Activated naive CD4-positive, alpha-beta T cell (primary cell): ENCODE data around the gene GRM1.

ENCODE experiments used
- DNase-seq, 4 experiments: peaks; one replicate each; lab custom pipeline; 2025; lab: John Stamatoyannopoulos, UW

GRM1 gene

GRCh38 chr6:146369866-146370265 is 341.0 kb downstream of the GRM1 start:
- no peak for DNase-seq

- no peak for DNase-seq
Measured at GRCh38 chr6:146381486-146381885, 352.6 kb downstream of the GRM1 start.

DNA sequence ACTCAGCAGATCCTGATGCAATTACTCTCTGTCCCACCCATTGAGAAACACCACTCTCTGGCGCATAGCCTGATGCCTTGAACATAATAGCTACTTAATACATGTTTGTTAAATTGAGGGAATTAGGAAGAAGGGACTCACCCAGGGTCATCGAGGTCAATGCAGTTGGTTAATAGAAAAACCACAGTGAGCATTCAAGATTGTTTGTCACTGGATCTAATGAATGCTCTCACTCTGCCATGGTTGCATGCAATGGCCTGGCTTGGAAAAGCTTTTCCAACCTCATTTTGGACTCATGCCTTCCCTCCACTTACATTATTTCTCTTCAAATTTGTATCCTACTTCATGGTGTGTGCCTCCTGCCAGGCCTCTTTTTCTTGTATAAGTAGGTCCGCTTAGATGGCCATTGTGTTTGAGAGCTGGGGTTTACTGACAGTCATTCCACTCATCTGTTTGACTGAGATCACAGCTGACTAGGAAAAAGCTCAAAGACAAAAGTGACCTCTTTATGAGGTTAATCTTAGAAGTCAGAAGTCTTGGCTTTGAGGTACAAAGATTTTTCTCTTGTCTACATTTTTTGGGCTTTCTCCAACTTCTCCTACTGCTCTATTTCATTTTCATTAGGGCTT is 360.0 kb downstream of the GRM1 start:
- no peak for DNase-seq

GRCh38 chr6:146389740-146390139 is 360.9 kb downstream of the GRM1 start:
- no peak for DNase-seq

DNA sequence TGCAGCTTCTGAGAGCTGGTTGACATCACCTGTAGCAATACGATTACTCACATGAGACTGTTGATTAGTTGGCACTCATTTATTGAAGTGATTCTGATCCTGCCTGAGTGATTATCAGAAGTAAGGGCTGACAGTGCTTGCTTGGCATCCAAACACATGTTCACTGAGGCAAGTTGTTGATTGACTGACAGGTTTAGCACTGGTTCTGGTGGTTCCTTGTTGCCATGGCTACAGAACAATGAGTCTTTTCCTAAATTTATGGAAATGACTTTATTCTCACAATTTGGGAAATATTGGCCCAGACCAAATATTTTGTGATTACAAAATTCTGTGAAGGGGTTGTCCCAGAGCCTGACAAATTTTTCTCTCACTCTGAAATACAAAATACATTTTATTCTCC is 368.8 kb downstream of the GRM1 start:
- DNase-seq = no peak

DNA sequence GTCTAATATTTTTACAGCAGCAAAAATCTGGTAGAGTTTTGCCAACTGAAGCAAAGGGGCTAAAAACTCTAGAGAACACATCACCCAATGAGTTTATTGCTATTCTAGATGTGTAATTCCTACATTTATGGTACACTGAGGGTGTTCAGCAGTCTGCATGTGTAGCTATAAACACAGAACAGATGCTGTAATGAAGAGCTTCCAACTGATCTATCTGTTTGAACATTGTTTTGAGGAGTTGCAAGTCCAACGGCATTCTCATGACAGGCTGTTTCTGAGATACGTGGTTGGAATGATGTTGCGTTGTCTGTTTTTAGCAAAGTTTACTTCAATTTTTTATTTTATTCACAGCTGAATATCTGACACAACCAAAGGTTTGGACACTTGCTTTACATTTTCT is 373.6 kb downstream of the GRM1 start:
- DNase-seq = no peak

GRCh38 chr6:146408583-146408982 is 379.7 kb downstream of the GRM1 start:
- no peak for DNase-seq

DNA sequence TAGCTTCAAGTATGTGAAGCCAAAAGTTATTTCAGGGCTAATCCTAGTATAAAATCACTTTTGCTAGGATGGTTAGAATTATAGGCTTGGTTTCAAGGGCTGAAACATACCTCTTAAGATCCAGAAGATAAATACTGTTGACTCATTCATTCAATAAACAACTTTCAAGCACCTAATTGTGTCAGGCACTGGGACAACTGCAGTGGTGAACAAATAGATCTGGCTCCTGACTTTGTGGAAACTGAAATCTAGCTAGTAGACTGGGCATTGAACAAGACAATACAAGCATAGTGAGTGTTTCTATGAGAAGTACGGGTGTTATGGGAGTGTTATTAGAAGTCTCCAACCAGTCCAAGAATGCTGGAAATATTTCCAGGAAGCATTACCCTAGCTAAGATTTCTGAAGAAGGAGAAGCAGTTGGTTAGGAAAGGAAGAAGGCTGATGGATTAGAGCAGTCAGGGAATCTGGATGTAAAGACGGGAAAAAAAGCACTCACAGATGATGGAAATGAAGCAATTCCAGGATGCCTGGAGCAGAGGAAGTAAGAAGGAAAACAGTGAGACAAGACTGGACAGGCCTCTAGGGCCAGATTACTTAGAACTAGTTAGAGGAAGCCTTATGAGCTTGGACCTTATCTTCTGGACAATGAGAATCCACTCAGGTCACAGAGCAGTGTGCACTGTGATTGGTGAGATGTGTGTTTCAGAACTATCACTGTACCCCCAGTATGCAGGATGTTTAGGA is 382.2 kb downstream of the GRM1 start:
- no peak for DNase-seq

DNA sequence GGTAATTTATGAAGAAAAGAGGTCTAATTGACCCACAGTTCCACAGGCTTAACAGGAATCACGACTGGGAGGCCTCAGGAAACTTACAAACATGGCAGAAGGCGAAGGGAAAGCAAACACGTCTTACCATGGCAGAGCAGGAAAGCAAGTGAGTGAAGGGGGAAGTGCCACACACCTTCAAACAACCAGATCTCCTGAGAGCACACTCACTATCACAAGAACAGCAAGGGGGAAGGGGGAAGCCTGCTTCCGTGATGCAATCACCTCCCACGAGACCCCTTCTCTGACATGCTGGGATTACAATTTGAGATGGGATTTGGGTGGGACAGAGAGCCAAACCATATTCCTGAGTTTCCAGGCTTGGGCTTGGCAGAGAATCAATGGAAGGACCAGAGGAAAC is 390.7 kb downstream of the GRM1 start:
- DNase-seq = no peak

DNA sequence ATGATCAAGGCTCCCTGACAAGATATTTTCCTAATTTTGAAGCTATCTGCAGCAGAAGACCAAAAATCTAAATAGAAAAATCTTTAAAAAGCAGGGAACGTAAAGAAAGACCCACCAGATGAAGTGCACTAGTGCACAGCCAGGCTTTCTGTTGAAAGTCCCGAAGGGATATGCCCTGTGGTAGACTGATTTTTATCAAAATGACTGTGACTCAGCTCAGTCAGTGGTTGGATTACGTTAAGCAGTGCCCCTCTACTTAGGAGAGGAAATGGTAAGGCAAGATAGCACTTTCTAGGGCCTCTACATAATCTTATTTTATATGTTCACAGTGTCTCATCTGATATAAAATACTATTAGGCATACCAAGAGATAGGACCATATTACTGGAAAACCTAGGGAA is 391.4 kb downstream of the GRM1 start:
- DNase-seq = no peak

GRCh38 chr6:146422789-146423375 is 394.0 kb downstream of the GRM1 start:
- no peak for DNase-seq

- no peak for DNase-seq
Measured at GRCh38 chr6:146423452-146423851, 394.6 kb downstream of the GRM1 start.

- DNase-seq = no peak
Measured at GRCh38 chr6:146426516-146426915, 397.7 kb downstream of the GRM1 start.

DNA sequence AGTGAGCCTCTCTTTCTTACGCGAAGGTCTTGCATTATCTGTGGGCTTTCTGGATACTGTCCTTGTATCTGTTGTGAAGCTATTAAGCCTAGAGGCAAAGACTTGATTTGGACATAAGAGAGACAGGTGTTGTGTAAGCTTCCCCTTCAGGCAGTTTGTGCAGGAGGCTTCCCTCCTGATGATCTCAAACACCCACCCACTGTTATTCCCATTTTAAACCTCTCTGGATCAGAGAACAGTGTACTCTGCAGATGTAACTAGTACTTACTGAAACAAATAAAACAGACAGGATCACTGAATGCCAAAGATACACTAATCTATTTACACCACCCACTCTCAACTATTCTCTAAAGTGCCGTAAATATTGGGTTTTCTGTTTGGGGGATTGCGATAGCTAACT is 401.0 kb downstream of the GRM1 start:
- DNase-seq = no peak

- DNase-seq = no peak
Measured at GRCh38 chr6:146433881-146434731, 405.2 kb downstream of the GRM1 start.

- DNase-seq = no peak
Measured at GRCh38 chr6:146434732-146435390, 406.0 kb downstream of the GRM1 start.

GRCh38 chr6:146441907-146442306 is 413.0 kb downstream of the GRM1 start:
- no peak for DNase-seq

GRCh38 chr6:146444189-146444588 is 415.3 kb downstream of the GRM1 start:
- no peak for DNase-seq

DNA sequence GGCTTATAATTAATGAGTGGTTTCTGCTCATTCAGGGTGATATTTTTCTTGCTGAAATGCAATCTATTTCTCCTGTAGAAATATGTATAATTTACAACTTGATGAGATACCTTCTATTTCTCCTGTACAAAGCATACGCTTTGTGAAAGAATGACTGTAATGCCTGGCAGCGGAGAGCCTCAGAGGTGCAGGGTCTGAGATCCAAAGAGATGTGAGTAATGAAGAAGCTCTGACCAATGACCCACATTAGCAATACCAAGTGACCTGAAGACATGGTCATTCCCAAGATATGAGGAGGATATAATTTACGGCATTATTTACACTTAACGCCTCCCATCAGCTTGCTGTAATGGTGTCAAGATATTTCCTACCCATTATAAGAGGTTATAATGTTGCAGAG is 416.4 kb downstream of the GRM1 start:
- no peak for DNase-seq

- DNase-seq = no peak
Measured at GRCh38 chr6:146456886-146457285, 428.0 kb downstream of the GRM1 start.

GRCh38 chr6:146460941-146461340 is 432.1 kb downstream of the GRM1 start:
- DNase-seq = no peak
